HG03039 (cell line): ENCODE measurements around the gene CA11.
"Not testable (repeated sequence)": the region's sequence is repeated elsewhere in the genome, so short reads cannot be mapped to it uniquely, and the experiment has no call there.

Experiments
- ATAC-seq: cut with Tn5 transposase; IDR thresholded peaks from one replicate; pipeline ENCODE4 v1.9.1; 2021; ENCODE audit warnings: mild to moderate bottlenecking, moderate library complexity; ENCODE audit not compliant: unreplicated experiment

The CA11 gene

GRCh38 chr19:48646001-48646721 lies at the start of gene CA11:
CA11 (minus strand) TSS chr19:48646187; CDS start chr19:48645632, 555 bp downstream.
- peak; percentile 81 for ATAC-seq

GRCh38 chr19:48693629-48694028 lies 47.6 kb upstream of the CA11 start:
- not testable (repeated sequence) for ATAC-seq

- no peak for ATAC-seq
These were observed 43.5 kb upstream of the CA11 start for GRCh38 chr19:48689449-48689848.

- no peak for ATAC-seq
These were observed 41.8 kb upstream of the CA11 start for GRCh38 chr19:48687776-48688175.

- not testable (repeated sequence) for ATAC-seq
These were observed 40.6 kb upstream of the CA11 start for GRCh38 chr19:48686637-48687036.

- no peak for ATAC-seq
These were observed 40.1 kb upstream of the CA11 start for GRCh38 chr19:48686088-48686487.

GRCh38 chr19:48685583-48685982 lies 39.6 kb upstream of the CA11 start:
- no peak for ATAC-seq

GRCh38 chr19:48683349-48683748 lies 37.4 kb upstream of the CA11 start:
- no peak for ATAC-seq

- ATAC-seq, result no peak
These were observed 35.1 kb upstream of the CA11 start for GRCh38 chr19:48681127-48681470.

- ATAC-seq, result no peak
These were observed 34.6 kb upstream of the CA11 start for GRCh38 chr19:48680436-48681126.

- not testable (repeated sequence) for ATAC-seq
These were observed 34.0 kb upstream of the CA11 start for GRCh38 chr19:48680006-48680405.

GRCh38 chr19:48678201-48678600 lies 32.2 kb upstream of the CA11 start:
- no peak for ATAC-seq

- ATAC-seq, result no peak
These were observed 30.9 kb upstream of the CA11 start for GRCh38 chr19:48676887-48677286.

GRCh38 chr19:48676487-48676886 lies 30.5 kb upstream of the CA11 start:
- no peak for ATAC-seq

GRCh38 chr19:48674921-48675824 lies 29.2 kb upstream of the CA11 start:
- no peak for ATAC-seq

- no peak for ATAC-seq
These were observed 28.3 kb upstream of the CA11 start for GRCh38 chr19:48674216-48674809.

GRCh38 chr19:48673436-48674100 lies 27.6 kb upstream of the CA11 start:
- ATAC-seq, result no peak

- no peak for ATAC-seq
These were observed 27.0 kb upstream of the CA11 start, which contains the start of gene NTN5 for GRCh38 chr19:48672994-48673393. NTN5 (minus strand) TSS chr19:48673017; CDS start chr19:48670986, 2,031 bp downstream.

GRCh38 chr19:48671446-48671995 lies 25.5 kb upstream of the CA11 start:
- ATAC-seq, result no peak
